Tibial nerve (tissue), 3 donors: ENCODE results near the gene WDR76.

Experiments
- POLR2A ChIP-seq, 2 donors: fragments of 450-650 bp; IDR thresholded peaks; one replicate each; pipeline ENCODE4 v1.6.1; 2017; ENCODE audit warnings: antibody characterized with exemption in 2 of 2, mild to moderate bottlenecking in 2 of 2, moderate library complexity in 2 of 2
- TF ChIP-seq, protein P1 (sequence below), 5 experiments: fragments of 200-600 bp in 3 of 5; fragments of 450-650 bp in 2 of 5; sonication (generic) in 3 of 5; IDR thresholded peaks; one replicate each; pipeline ENCODE4 v1.5.1; 2016 to 2019; ENCODE audit warnings: antibody characterized with exemption in 5 of 5, mild to moderate bottlenecking in 3 of 5, moderate library complexity in 2 of 5

DNA sequence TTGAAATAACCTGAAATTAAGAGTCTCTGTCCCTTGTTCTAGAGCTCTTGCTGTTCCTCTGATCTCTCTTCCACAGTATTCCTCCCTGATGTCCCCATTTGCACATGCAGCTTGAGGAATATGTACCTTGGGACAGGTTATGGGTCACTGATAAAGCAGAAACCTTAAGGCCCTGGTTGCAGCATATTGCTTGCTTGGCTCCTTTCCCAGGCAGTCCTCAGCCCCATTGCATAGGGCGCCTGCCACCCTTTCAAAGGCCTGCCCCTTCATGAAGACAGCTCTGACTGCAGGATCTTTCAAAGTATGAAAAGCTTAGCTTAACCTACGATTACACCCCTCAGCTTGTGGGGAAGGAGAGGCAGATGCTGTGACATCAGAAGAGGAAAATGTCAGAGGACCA, 51.6 kb downstream of the WDR76 start:
- TF ChIP-seq, protein P1, sequence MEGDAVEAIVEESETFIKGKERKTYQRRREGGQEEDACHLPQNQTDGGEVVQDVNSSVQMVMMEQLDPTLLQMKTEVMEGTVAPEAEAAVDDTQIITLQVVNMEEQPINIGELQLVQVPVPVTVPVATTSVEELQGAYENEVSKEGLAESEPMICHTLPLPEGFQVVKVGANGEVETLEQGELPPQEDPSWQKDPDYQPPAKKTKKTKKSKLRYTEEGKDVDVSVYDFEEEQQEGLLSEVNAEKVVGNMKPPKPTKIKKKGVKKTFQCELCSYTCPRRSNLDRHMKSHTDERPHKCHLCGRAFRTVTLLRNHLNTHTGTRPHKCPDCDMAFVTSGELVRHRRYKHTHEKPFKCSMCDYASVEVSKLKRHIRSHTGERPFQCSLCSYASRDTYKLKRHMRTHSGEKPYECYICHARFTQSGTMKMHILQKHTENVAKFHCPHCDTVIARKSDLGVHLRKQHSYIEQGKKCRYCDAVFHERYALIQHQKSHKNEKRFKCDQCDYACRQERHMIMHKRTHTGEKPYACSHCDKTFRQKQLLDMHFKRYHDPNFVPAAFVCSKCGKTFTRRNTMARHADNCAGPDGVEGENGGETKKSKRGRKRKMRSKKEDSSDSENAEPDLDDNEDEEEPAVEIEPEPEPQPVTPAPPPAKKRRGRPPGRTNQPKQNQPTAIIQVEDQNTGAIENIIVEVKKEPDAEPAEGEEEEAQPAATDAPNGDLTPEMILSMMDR (IDR thresholded peaks at IDR 0.05): no peak
- TF ChIP-seq POLR2A (IDR thresholded peaks at IDR 0.05): no peak
